Measurements from ENCODE around the gene PRR35. TPM values are rescaled to one million over a fixed set of nuclear protein-coding genes. Genes with fewer than 3 reads are reported as not detected.

Gene PRR35
- total RNA-seq, 8 experiments from 2014 or later = 0.05 to 0.85 (median 0.24) TPM; not detected in 3

GRCh38 chr16:523097-523741 is 37.0 kb upstream of the PRR35 start:
- 46 to 100% (median 93%) methylated on average over 1 to 8 of the region's 22 CpGs; no CpG with 5 or more reads in 5 of the 10 experiments for WGBS, 10 experiments
- in situ Hi-C loops (cut with MboI; ENCODE audit: low pct_unique_long_range_greater_than_20kb in 2 of 9, low sequenced_read_pairs in 9 of 9, unreplicated experiment in 9 of 9) = no loop called here
- ATAC-seq (replicated peaks in 6 of 8) = no peak
- Histone ChIP-seq H3K27ac (no peak overlapping the region), H3K4me1 (replicated peaks in 1 of 2) (peaks cover 12 to 13% of the 10 kb centered on the region in 2 donors), H3K4me3 (no peak overlapping the region)

GRCh38 chr16:524274-525040 is 35.7 kb upstream of the PRR35 start:
- WGBS, 10 experiments = 80 to 100% methylated on average over 1 to 2 of the region's 24 CpGs; no CpG with 5 or more reads in 8 of the 10 experiments
- in situ Hi-C loops (cut with MboI; ENCODE audit: low pct_unique_long_range_greater_than_20kb in 2 of 9, low sequenced_read_pairs in 9 of 9, unreplicated experiment in 9 of 9) = no loop called here
- no peak for ATAC-seq (replicated peaks in 6 of 8)
- H3K4me3 ChIP-seq = no peak overlapping the region
- H3K27ac ChIP-seq = no peak overlapping the region
- H3K4me1 ChIP-seq (replicated peaks in 1 of 2) = peaks cover 21 to 24% of the 10 kb centered on the region in 2 donors

GRCh38 chr16:525123-525519 is 35.1 kb upstream of the PRR35 start:
- no peak for ATAC-seq (replicated peaks in 6 of 8)
- Histone ChIP-seq H3K27ac (peak overlapping the region; percentile 19 to 99), H3K4me3 (peak overlapping the region in 2 of 5 donors; percentile 78 to 82), H3K4me1 (replicated peaks in 1 of 2) (peaks cover 21 to 26% of the 10 kb centered on the region in 2 donors)
- in situ Hi-C loops (cut with MboI; ENCODE audit: low pct_unique_long_range_greater_than_20kb in 2 of 9, low sequenced_read_pairs in 9 of 9, unreplicated experiment in 9 of 9) = no loop called here
- 100% methylated on average over 1 of the region's 8 CpGs; no CpG with 5 or more reads in 9 of the 10 experiments for WGBS, 10 experiments

DNA sequence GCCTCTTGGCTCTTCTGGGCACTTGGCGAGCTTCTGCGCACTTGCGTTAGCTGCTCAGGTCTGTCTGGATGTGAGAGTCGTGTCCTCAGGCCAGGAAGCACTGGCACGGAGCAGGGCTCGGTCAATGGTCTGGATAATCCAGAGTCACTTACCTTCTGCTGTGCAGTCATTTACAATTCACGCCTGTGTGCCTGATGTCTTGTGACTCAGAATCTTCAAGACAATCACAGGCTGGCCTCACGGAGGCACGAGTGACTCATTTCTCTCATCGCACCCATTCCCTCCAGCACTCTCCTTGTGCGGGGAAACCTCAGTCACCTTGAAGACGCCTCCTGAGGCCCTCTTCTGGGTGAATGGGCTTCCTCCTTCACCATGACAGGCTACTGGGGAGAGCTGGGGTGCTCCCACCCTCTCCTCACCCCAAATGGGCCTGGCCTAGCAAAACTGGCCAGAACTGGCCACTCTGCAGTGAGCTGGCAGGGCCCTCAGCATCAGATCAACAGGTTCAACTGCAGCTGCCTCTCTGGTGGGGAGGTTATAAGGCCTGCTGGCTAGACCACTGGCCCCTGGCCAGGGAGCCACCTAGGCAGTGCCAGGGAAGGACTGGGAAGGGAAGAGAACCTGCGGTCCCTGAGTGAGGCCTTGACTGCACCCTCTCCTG is 34.5 kb upstream of the PRR35 start:
- Histone ChIP-seq H3K4me3 (peak overlapping the region; percentile 47 to 86 (median 78)), H3K27ac (peak overlapping the region; percentile 37 to 99), H3K4me1 (replicated peaks in 1 of 2) (peaks cover 21 to 26% of the 10 kb centered on the region in 2 donors)
- ATAC-seq (replicated peaks in 6 of 8) = peak; percentile 6 to 44 (median 33)
- in situ Hi-C loops (cut with MboI; ENCODE audit: low pct_unique_long_range_greater_than_20kb in 2 of 9, low sequenced_read_pairs in 9 of 9, unreplicated experiment in 9 of 9) = no loop called here
- WGBS, 10 experiments = 30 to 93% (median 55%) methylated on average over 2 to 10 of the region's 13 CpGs; no CpG with 5 or more reads in 4 of the 10 experiments

GRCh38 chr16:526181-527014 is 33.8 kb upstream of the PRR35 start:
- WGBS, 10 experiments = 0 to 3% (median 0%) methylated on average over 1 to 12 of the region's 26 CpGs; no CpG with 5 or more reads in 5 of the 10 experiments
- peaks cover 21 to 26% of the 10 kb centered on the region in 2 donors for H3K4me1 ChIP-seq (replicated peaks in 1 of 2)
- H3K27ac ChIP-seq = peak overlapping the region; percentile 93 to 99
- H3K4me3 ChIP-seq = peak overlapping the region; percentile 47 to 86 (median 78)
- in situ Hi-C loops (cut with MboI; ENCODE audit: low pct_unique_long_range_greater_than_20kb in 2 of 9, low sequenced_read_pairs in 9 of 9, unreplicated experiment in 9 of 9) = no loop called here
- ATAC-seq (replicated peaks in 6 of 8) = peak in 3 of 8 experiments; percentile 1 to 15 (median 6)

DNA sequence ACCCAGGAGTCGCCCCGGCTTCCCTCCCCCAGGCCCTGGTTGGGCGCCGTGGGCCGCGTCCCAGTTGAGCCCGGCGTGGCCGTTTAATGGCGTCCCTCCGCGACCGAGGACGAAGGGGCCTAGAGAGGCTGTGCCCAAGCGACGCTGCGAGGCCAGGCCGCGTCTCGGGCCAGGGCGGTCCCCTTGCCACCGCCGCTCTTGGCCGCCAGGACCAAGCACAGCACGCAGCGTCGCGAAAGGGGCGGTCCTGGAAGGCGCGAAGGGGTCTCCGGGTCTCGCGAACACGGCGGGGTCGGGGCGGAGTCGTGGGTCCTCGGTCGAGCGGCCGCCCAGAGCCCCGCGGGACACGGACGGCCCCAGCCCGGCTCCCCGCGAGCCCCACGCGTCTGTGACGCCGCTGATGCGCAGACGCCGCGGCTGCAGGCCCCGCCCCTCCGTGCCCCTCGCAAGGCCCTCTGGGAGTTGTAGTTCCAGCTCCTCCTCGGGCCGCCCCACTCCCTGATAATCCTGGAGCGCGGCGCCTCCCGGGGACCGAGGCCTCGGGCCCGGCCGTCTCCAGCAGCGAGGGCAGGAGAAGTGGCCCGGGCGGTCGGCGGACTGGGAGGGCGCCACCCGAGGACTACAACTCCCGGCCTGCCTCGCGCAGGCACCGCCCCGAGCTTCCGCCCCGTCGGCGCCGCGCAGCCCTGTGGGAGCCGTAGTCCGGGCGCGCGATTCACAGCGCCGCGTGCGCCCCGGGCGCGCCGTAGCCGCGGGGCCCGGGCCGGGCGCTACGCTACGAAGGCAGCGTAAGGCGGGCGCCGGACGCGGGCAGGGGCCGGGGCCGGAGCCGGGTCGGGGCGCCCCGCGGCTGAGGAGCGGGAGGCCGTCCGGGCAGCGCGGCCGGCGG is 32.9 kb upstream of the PRR35 start, which contains the start of gene CAPN15:
CAPN15 (plus strand) TSS at position 698 of the 889 bp plus-strand sequence. CDS start 19,127 bp downstream, outside the sequence.
- peak; percentile 56 to 84 (median 77) for ATAC-seq (replicated peaks in 6 of 8)
- peaks cover 21 to 26% of the 10 kb centered on the region in 2 donors for H3K4me1 ChIP-seq (replicated peaks in 1 of 2)
- in situ Hi-C loops (cut with MboI; ENCODE audit: low pct_unique_long_range_greater_than_20kb in 2 of 9, low sequenced_read_pairs in 9 of 9, unreplicated experiment in 9 of 9) = no loop called here
- peak within 1 kb of the TSS; percentile 47 to 86 (median 78) for H3K4me3 ChIP-seq
- 0 to 19% (median 2%) methylated on average over 4 to 11 of the region's 129 CpGs; no CpG with 5 or more reads in 7 of the 10 experiments for WGBS, 10 experiments
- H3K27ac ChIP-seq = peak within 1 kb of the TSS; percentile 93 to 99

GRCh38 chr16:528111-529011 is 31.8 kb upstream of the PRR35 start:
- peak overlapping the region in 1 of 2 donors; percentile 99 for H3K27ac ChIP-seq
- peak overlapping the region; percentile 47 to 86 (median 78) for H3K4me3 ChIP-seq
- peaks cover 21 to 26% of the 10 kb centered on the region in 2 donors for H3K4me1 ChIP-seq (replicated peaks in 1 of 2)
- 0 to 17% (median 0%) methylated on average over 1 to 12 of the region's 55 CpGs; no CpG with 5 or more reads in 5 of the 10 experiments for WGBS, 10 experiments
- in situ Hi-C loops (cut with MboI; ENCODE audit: low pct_unique_long_range_greater_than_20kb in 2 of 9, low sequenced_read_pairs in 9 of 9, unreplicated experiment in 9 of 9) = no loop called here
- ATAC-seq (replicated peaks in 6 of 8) = peak in 3 of 8 experiments; percentile 0 to 3 (median 2)

DNA sequence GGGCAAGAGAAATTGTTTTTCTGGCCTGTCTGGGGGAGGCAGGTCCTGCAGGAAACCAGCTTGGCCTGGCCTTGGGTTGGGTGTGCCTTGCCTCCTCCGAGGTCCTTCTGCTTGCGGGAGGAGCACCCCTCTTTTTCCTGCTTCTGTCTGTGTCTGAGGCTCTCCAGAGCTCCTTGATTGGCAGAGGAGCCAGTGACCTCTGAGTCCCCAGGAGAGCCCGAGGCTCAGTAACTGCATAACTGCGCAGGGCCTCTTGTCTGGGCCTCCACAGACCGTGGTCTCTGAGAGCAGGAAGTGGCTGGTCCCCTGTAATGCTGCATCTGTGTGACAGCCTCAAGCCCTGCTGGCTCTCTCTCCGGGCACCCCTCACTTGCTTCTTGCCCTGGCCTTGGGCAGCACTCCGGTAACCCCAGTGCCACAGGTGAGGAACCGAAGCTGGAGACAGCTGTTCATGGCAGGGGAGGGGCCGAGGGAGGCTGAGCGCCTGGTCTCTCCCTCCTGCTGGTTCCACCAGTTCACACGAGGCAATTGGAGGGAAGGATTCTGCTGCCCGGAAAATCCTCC is 31.1 kb upstream of the PRR35 start:
- peaks cover 21 to 26% of the 10 kb centered on the region in 2 donors for H3K4me1 ChIP-seq (replicated peaks in 1 of 2)
- ATAC-seq (replicated peaks in 6 of 8) = no peak
- WGBS, 10 experiments = 40 to 75% (median 57%) methylated on average over 2 to 6 of the region's 12 CpGs; no CpG with 5 or more reads in 6 of the 10 experiments

GRCh38 chr16:530111-530817 is 29.9 kb upstream of the PRR35 start:
- no peak overlapping the region for H3K27ac ChIP-seq
- in situ Hi-C loops (cut with MboI; ENCODE audit: low pct_unique_long_range_greater_than_20kb in 2 of 9, low sequenced_read_pairs in 9 of 9, unreplicated experiment in 9 of 9) = no loop called here
- H3K4me1 ChIP-seq (replicated peaks in 1 of 2) = peaks cover 21 to 22% of the 10 kb centered on the region in 2 donors
- ATAC-seq (replicated peaks in 6 of 8) = no peak
- H3K4me3 ChIP-seq = no peak overlapping the region
- 64 to 92% (median 78%) methylated on average over 3 to 5 of the region's 23 CpGs; no CpG with 5 or more reads in 6 of the 10 experiments for WGBS, 10 experiments

More for the DNA sequence above, 31.1 kb upstream of the PRR35 start:
- Histone ChIP-seq H3K27ac (no peak overlapping the region), H3K4me3 (peak overlapping the region in 4 of 5 donors; percentile 47 to 86 (median 80))
- in situ Hi-C loops (cut with MboI; ENCODE audit: low pct_unique_long_range_greater_than_20kb in 2 of 9, low sequenced_read_pairs in 9 of 9, unreplicated experiment in 9 of 9) = no loop called here

All from motor neuron (in vitro differentiated cells).